H1 (cell line): ENCODE data around the gene SELENOI. TPM values are rescaled to one million over a fixed set of nuclear protein-coding genes. Genes with fewer than 3 reads are reported as not detected.

Source experiments
- CTCF ChIA-PET: fragments of 300-600 bp; sonication (Branson Sonifier 250); formaldehyde crosslinking; loops from one replicate; lab custom pipeline; 2021; ENCODE audit not compliant: partially characterized antibody; lab: Charles Lee
- POLR2A ChIA-PET: fragments of 300-600 bp; sonication (Branson Sonifier 250); formaldehyde crosslinking; loops from one replicate; lab custom pipeline; 2021; ENCODE audit warnings: inconsistent platforms; ENCODE audit not compliant: partially characterized antibody; lab: Charles Lee
- DNase-seq, 2 experiments: peaks; one replicate each; pipeline versions ENCODE4 v3.0.0 to v3.0.0-alpha.2; 2010 to 2022; ENCODE audit warnings: low spot score in 2 of 2, low read depth in 1 of 2, mixed read lengths in 1 of 2
- FAIRE-seq: peaks from 2 replicates; lab custom pipeline; 2011; peaks lifted over from hg19 to GRCh38; lab: Jason Lieb, UNC
- H2AFZ ChIP-seq: 2 replicates; pipeline ENCODE4 v1.8.1; 2012; ENCODE audit warnings: low read length, inconsistent platforms
- H2AK5ac ChIP-seq: 2 replicates; pipeline ENCODE4 v1.6.1; 2013; ENCODE audit warnings: low read depth, low read length
- H2BK120ac ChIP-seq: replicated peaks from 2 replicates; pipeline ENCODE3; 2013; ENCODE audit warnings: low read depth, low read length, inconsistent platforms
- H2BK12ac ChIP-seq: 2 replicates; pipeline ENCODE4 v1.6.1; 2013; ENCODE audit warnings: low read depth, low read length
- H2BK15ac ChIP-seq: 2 replicates; pipeline ENCODE4 v1.6.1; 2013; ENCODE audit warnings: low read length
- H2BK20ac ChIP-seq: 2 replicates; pipeline ENCODE4 v1.6.1; 2013; ENCODE audit warnings: low read length
- H2BK5ac ChIP-seq: 2 replicates; pipeline ENCODE4 v1.6.1; 2013; ENCODE audit warnings: low read depth, low read length
- H3K14ac ChIP-seq: 2 replicates; pipeline ENCODE4 v1.6.1; 2013; ENCODE audit warnings: inconsistent platforms; ENCODE audit not compliant: insufficient read length
- H3K18ac ChIP-seq: 2 replicates; pipeline ENCODE4 v1.6.1; 2013; ENCODE audit warnings: low read length; ENCODE audit errors: extremely low read depth
- H3K23ac ChIP-seq: 2 replicates; pipeline ENCODE4 v1.6.1; 2013; ENCODE audit warnings: inconsistent platforms; ENCODE audit not compliant: insufficient read length
- H3K23me2 ChIP-seq: 2 replicates; pipeline ENCODE4 v1.6.1; 2013; ENCODE audit warnings: low read depth, low read length
- H3K27ac ChIP-seq: 2 replicates; pipeline ENCODE4 v1.6.1; 2011; ENCODE audit warnings: low read depth, low read length, inconsistent platforms
- H3K27me3 ChIP-seq, 4 experiments: replicated peaks in 1 of 4; 1 replicate in 1 of 4; 2 replicates in 3 of 4; pipeline versions ENCODE4 v1.6.1 to v1.8.1; 2011 to 2013; ENCODE audit warnings: low read length in 3 of 4, mild to moderate bottlenecking in 3 of 4, inconsistent platforms in 2 of 4, mixed read lengths in 2 of 4, moderate library complexity in 1 of 4; ENCODE audit not compliant: control insufficient read depth in 3 of 4, insufficient read depth in 3 of 4; ENCODE audit errors: extremely low read depth in 1 of 4
- H3K36me3 ChIP-seq, 4 experiments: 2 replicates each; pipeline versions ENCODE4 v1.6.1 to v1.8.1; 2011 to 2013; ENCODE audit warnings: mild to moderate bottlenecking in 4 of 4, low read length in 3 of 4, moderate library complexity in 2 of 4, control low read depth in 1 of 4, inconsistent platforms in 1 of 4; ENCODE audit not compliant: insufficient read depth in 4 of 4, control insufficient read depth in 2 of 4
- H3K4ac ChIP-seq: replicated peaks from 2 replicates; pipeline ENCODE3; 2013; ENCODE audit warnings: low read length, low read depth, mixed read lengths, inconsistent platforms; ENCODE audit not compliant: insufficient read length
- H3K4me1 ChIP-seq, 4 experiments: replicated peaks in 1 of 4; 1 replicate in 1 of 4; 2 replicates in 3 of 4; pipeline versions ENCODE4 v1.6.1 to v1.8.1; 2011 to 2013; ENCODE audit warnings: low read length in 3 of 4, inconsistent platforms in 2 of 4, mixed read lengths in 1 of 4; ENCODE audit not compliant: insufficient read depth in 4 of 4, control insufficient read depth in 3 of 4
- H3K4me2 ChIP-seq, 2 experiments: 2 replicates each; pipeline versions ENCODE4 v1.6.1 to v1.8.1; 2011 to 2013; ENCODE audit warnings: low read depth in 2 of 2, low read length in 2 of 2, control low read depth in 1 of 2, inconsistent platforms in 1 of 2, mild to moderate bottlenecking in 1 of 2; ENCODE audit not compliant: insufficient read depth in 1 of 2
- H3K4me3 ChIP-seq, 4 experiments: fragments of 200-600, 300-600 bp in 1 of 4; sonication (generic), shearing (Covaris generic), sonication (Bioruptor Twin) in 1 of 4; 2 replicates each; pipeline versions ENCODE4 v1.5.1 to v1.8.1; 2011 to 2016; ENCODE audit warnings: low read length in 4 of 4, low read depth in 3 of 4, control low read depth in 2 of 4, inconsistent platforms in 2 of 4, mild to moderate bottlenecking in 2 of 4, mixed read lengths in 1 of 4, moderate library complexity in 1 of 4; ENCODE audit not compliant: insufficient read depth in 2 of 4; ENCODE audit errors: extremely low read depth in 1 of 4
- H3K56ac ChIP-seq: replicated peaks from 2 replicates; pipeline ENCODE3; 2013; ENCODE audit warnings: low read depth, mild to moderate bottlenecking, mixed read lengths, low read length, inconsistent platforms; ENCODE audit not compliant: insufficient read length
- H3K79me1 ChIP-seq: 2 replicates; pipeline ENCODE4 v1.6.1; 2013; ENCODE audit warnings: low read depth, low read length, control low read depth
- H3K79me2 ChIP-seq, 2 experiments: 2 replicates each; pipeline versions ENCODE4 v1.6.1 to v1.8.1; 2012 to 2013; ENCODE audit warnings: low read length in 2 of 2, mild to moderate bottlenecking in 2 of 2, inconsistent platforms in 1 of 2; ENCODE audit not compliant: insufficient read depth in 2 of 2, control insufficient read depth in 1 of 2
- H3K9ac ChIP-seq, 4 experiments: replicated peaks in 1 of 4; 1 replicate in 1 of 4; 2 replicates in 3 of 4; pipeline versions ENCODE4 v1.6.1 to v1.8.1; 2011 to 2013; ENCODE audit warnings: low read depth in 3 of 4, low read length in 3 of 4, control low read depth in 2 of 4, mild to moderate bottlenecking in 2 of 4, moderate library complexity in 2 of 4, inconsistent platforms in 1 of 4; ENCODE audit errors: extremely low read depth in 1 of 4
- H3K9me3 ChIP-seq, 2 experiments: 2 replicates each; pipeline versions ENCODE4 v1.6.1 to v1.8.1; 2012 to 2013; ENCODE audit warnings: mild to moderate bottlenecking in 2 of 2, moderate library complexity in 2 of 2, control low read depth in 1 of 2, inconsistent platforms in 1 of 2, low read depth in 1 of 2, low read length in 1 of 2, mixed read lengths in 1 of 2; ENCODE audit not compliant: insufficient read depth in 2 of 2
- H4K20me1 ChIP-seq, 2 experiments: replicated peaks in 1 of 2; 2 replicates each; pipeline versions ENCODE3 to v1.8.1; 2011 to 2013; ENCODE audit warnings: inconsistent platforms in 2 of 2, low read length in 2 of 2, mild to moderate bottlenecking in 1 of 2; ENCODE audit not compliant: insufficient read depth in 2 of 2, control insufficient read depth in 1 of 2
- H4K5ac ChIP-seq: 2 replicates; pipeline ENCODE4 v1.6.1; 2013; ENCODE audit warnings: low read length, low read depth, mixed read lengths, inconsistent platforms; ENCODE audit not compliant: insufficient read length
- H4K8ac ChIP-seq: 2 replicates; pipeline ENCODE4 v1.8.0; 2013; ENCODE audit warnings: mild to moderate bottlenecking, moderate library complexity, low read length, inconsistent platforms; ENCODE audit not compliant: insufficient read depth; ENCODE audit errors: extremely low read depth
- H4K91ac ChIP-seq: replicated peaks from 2 replicates; pipeline ENCODE3; 2013; ENCODE audit warnings: low read length, mixed read lengths, inconsistent platforms; ENCODE audit not compliant: insufficient read length
- EGR1 ChIP-seq: IDR thresholded peaks from 2 replicates; pipeline ENCODE4 v1.6.1; 2011; ENCODE audit warnings: low read depth, low read length, borderline replicate concordance
- KDM1A ChIP-seq: fragments of 200-600, 300-600 bp; sonication (generic); IDR thresholded peaks from 2 replicates; pipeline ENCODE4 v1.7.1; 2016; ENCODE audit warnings: mild to moderate bottlenecking, low read length, borderline replicate concordance
- WGBS, 2 experiments: shearing (Covaris generic) in 1 of 2; methylation state at CpG; one replicate each; pipeline versions ENCODE4 v1.1.6 to v1.1.7; 2013 to 2015; ENCODE audit warnings: low lambda C conversion rate in 2 of 2, mixed read lengths in 2 of 2, inconsistent platforms in 1 of 2, low coverage in 1 of 2, missing lambda C conversion rate in 1 of 2; ENCODE audit not compliant: insufficient replicate concordance in 2 of 2, insufficient coverage in 1 of 2, insufficient read length in 1 of 2; ENCODE audit errors: extremely low coverage in 1 of 2, missing lambda C conversion rate in 1 of 2; 5-methylcytosine and 5-hydroxymethylcytosine counted together
- polyA plus RNA-seq, 7 experiments: library from polyadenylated mRNA; depleted of rRNA in 3 of 7; stranded (reverse) in 5 of 7; unstranded in 2 of 7; fragments of >200 nt in 5 of 7; fragments of 200-250 nt in 2 of 7; gene quantifications; 1 replicate in 5 of 7; 2 replicates in 1 of 7; 4 replicates in 1 of 7; pipeline versions ENCODE4 v1.2.1 to v1.2.3, GENCODE V29; 2011 to 2013; ENCODE audit warnings: missing spikeins in 2 of 7, mixed read lengths in 2 of 7
- total RNA-seq: library from RNA; stranded (reverse); fragmentation: NEBNext Ultra II Directional; extraction: Animal tissue kit (Norgen Biotek cat#: 25700); gene quantifications from 2 replicates; pipeline ENCODE4 v1.2.1, GENCODE V29; 2021

The SELENOI gene
- total and polyA plus RNA-seq, 2 of the 8 experiments (the other 6 are each of a cell fraction or from before 2014, with no cell fraction given): 15.9 to 63.8 TPM

DNA sequence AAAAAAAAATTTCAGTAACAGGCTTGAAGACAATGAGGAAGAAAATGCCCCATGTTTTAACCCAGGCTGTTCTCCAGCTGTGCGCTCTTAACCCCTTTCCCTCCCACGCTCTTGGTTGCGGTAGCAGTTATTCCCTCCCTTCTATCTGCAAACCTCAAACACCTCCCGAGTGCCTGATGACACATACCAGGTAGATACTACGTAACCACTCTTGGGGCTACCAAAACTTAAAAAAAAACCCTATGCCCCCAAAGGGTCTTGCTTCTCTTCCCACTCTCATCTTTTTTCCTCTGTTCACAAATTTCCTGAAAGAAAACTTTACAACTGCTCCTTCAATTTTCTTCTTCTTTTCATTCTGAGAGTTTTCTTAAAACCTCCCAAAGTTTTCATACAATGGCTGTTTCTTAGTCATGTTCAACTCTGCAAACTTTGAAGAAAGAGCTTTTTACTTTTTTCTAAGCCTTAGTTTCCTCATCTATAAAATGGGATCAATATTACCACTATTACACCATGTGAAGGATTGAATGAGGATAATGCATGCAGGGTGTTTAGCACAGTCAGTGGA is 50.9 kb downstream of the SELENOI start:
- no peak overlapping the region for H2BK120ac ChIP-seq
- no peak overlapping the region for H2BK20ac ChIP-seq
- H2BK12ac ChIP-seq: no peak overlapping the region
- H4K20me1 ChIP-seq: peaks cover 0 to 4% of the 10 kb centered on the region in 2 experiments
- 0 out of 2 replicates have a peak, but pooled peaks have one; percentile 20 for TF ChIP-seq KDM1A
- no peak for TF ChIP-seq EGR1
- TF ChIP-seq, all 59 proteins: peak for 1
- Histone ChIP-seq H3K4ac (no peak overlapping the region), H2AK5ac (no peak overlapping the region), H3K14ac (no peak overlapping the region), H3K36me3 (peaks cover 0 to 3% (median 0%) of the 10 kb centered on the region in 4 experiments; a peak in 3 of 8 replicates), H2AFZ (no peak overlapping the region), H2BK5ac (no peak overlapping the region), H3K79me2 (no peaks in the 10 kb centered on the region; a peak in 1 of 4 replicates), H3K56ac (no peak overlapping the region), H3K23me2 (peaks cover 2% of the 10 kb centered on the region), H3K27me3 (no peaks in the 10 kb centered on the region; a peak in 1 of 7 replicates), H4K5ac (no peak overlapping the region), H3K18ac (no peak overlapping the region), H3K4me1 (peaks cover 0 to 2% (median 2%) of the 10 kb centered on the region in 4 experiments; a peak in 4 of 7 replicates), H3K23ac (no peak overlapping the region), H3K9ac (no peak overlapping the region), H3K79me1 (no peaks in the 10 kb centered on the region), H3K4me2 (no peak overlapping the region), H2BK15ac (no peak overlapping the region), H4K8ac (no peak overlapping the region), H3K27ac (no peak overlapping the region), H3K4me3 (no peak overlapping the region), H3K9me3 (no peaks in the 10 kb centered on the region), H4K91ac (no peak overlapping the region)
- FAIRE-seq (no peak), DNase-seq (no peak)
- ChIA-PET CTCF (interaction anchor here (0.6 to 1.8 kb wide), 6 partner anchors 10 to 169 kb away, joined by 3 to 6 read pairs (median 3); no protein-coding TSS in a partner anchor), POLR2A (interaction anchor here (0.7 kb wide), 1 partner anchor 328 kb away, joined by 3 read pairs; no protein-coding TSS in a partner anchor)
- 98% methylated on average over 5 of the region's 5 CpGs; no CpG with 5 or more reads in 1 of the 2 experiments for WGBS, 2 experiments
